GM13976 (cell line): ENCODE measurements around the gene EXPH5.

Experiments
- DNase-seq: peaks from one replicate; pipeline ENCODE4 v3.0.0; 2012; ENCODE audit warnings: low spot score
- CTCF ChIP-seq: IDR thresholded peaks from 2 replicates; pipeline ENCODE4 v1.5.1; 2012; ENCODE audit warnings: borderline replicate concordance, mild to moderate bottlenecking; ENCODE audit not compliant: insufficient read depth; ENCODE audit errors: extremely low read depth, missing control alignments, control extremely low read depth
- in situ Hi-C: fragments of 300-500 bp; cut with MboI; formaldehyde crosslinking; loops from one replicate; pipeline ENCODE4 v1.12.0; 2022; ENCODE audit warnings: low sequenced_read_pairs, mixed read lengths, inconsistent platforms; ENCODE audit not compliant: unreplicated experiment

Gene EXPH5

GRCh38 chr11:108617055-108617454 lies 23.5 kb upstream of the EXPH5 start:
- in situ Hi-C loops: no loop called here
- no peak for DNase-seq
- TF ChIP-seq CTCF: no peak

GRCh38 chr11:108616549-108616948 lies 23.0 kb upstream of the EXPH5 start:
- no peak for TF ChIP-seq CTCF

DNA sequence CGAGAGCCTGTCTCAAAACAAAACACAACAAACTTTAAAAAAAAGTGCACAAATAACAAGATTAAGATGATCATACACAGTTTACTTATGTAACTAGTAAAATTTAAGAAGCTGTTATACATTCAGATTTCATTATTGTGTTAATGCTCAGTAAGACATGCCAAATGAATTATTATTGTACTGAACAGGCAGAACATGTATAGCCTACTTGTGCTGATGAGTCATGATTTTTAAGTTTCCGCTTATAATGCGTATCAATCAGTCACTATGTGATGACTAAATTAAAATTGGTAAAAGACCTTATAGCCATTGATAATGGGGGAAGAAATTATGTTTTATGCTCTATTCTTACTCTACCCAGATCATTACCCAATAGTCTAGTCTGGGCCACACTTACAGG lies 20.5 kb upstream of the EXPH5 start:
- no peak for TF ChIP-seq CTCF
- no peak for DNase-seq
- in situ Hi-C loops: no loop called here

More at GRCh38 chr11:108616549-108616948, 23.0 kb upstream of the EXPH5 start:
- in situ Hi-C loops: no loop called here
- no peak for DNase-seq

GRCh38 chr11:108609682-108610081 lies 16.1 kb upstream of the EXPH5 start:
- TF ChIP-seq CTCF: no peak
- in situ Hi-C loops: no loop called here
- no peak for DNase-seq

GRCh38 chr11:108608548-108608947 lies 15.0 kb upstream of the EXPH5 start:
- no peak for TF ChIP-seq CTCF
- in situ Hi-C loops: no loop called here
- no peak for DNase-seq

DNA sequence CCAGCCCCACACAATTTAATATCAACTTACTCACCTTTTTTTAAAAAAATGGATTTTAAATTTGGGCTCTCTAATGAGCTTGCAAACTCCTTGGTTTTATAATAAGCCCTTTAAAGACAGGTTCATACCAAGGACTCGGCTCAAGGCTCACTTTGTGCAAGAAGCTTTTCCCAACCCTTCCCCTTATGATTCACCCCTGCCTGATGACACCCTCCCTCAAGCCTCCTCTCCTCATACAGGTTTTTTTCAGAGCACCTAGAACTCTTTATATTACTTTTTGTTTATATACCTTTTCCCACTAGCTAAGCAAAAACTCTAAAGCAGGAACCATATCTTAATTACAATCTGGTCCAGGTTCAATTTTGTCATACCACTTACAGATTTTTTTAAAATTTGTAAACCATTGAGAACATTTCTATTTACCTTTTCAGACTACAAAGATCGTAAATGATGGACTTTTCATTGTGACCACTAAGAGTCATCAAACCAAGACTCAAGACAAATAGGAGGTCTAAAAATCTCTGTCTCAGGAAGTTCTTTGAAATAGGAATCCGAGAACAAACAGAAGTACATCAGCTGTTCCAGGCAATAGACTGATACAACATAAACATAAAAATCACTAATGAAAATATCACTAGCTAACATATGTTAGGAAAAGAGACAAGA lies 13.1 kb upstream of the EXPH5 start:
- in situ Hi-C loops: no loop called here
- DNase-seq: no peak
- TF ChIP-seq CTCF: no peak
